HTR-8/SVneo (cell line): ENCODE measurements around the gene SENP5.

Source experiments
- DNase-seq: peaks from one replicate; pipeline ENCODE4 v3.0.0; 2011; ENCODE audit warnings: low spot score, mixed read lengths; ENCODE audit not compliant: insufficient read length
- FAIRE-seq: peaks from 2 replicates; lab custom pipeline; 2011; peaks lifted over from hg19 to GRCh38; lab: Jason Lieb, UNC

The SENP5 gene

GRCh38 chr3:196875258-196875657 is 7.5 kb downstream of the SENP5 start:
- DNase-seq (no peak), FAIRE-seq (no peak)

DNA sequence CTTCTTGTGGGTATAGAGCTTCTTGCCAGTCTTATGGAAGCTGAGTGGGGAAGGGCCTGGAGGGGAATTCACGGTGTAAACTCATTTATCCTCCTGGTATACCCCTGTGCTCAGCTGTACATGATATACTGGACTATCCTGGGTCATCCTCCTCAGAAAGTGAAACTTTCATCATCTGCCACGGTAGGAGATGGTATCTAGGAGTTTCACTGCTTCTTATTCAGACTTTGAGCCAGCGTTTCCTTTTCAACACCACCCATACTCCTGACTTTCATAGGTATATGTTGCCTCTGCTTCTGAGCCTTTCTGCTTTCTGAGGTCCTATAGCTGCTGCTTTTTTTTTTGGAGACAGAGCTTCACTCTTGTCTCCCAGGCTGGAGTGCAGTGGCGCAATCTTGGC is 15.6 kb downstream of the SENP5 start:
- DNase-seq = no peak
- no peak for FAIRE-seq

DNA sequence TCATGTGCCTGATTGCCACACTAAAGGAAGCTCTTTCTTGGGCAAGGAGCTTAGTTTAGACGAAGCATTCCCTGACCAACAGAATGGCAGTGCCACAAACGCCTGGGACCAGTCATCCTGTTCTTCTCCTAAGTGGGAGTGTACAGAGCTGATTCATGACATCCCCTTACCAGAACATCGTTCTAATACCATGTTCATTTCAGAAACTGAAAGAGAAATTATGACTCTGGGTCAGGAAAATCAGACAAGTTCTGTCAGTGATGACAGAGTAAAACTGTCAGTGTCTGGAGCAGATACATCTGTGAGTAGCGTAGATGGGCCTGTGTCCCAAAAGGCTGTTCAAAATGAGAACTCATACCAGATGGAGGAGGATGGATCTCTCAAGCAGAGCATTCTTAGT is 18.4 kb downstream of the SENP5 start:
- DNase-seq (no peak), FAIRE-seq (no peak)

DNA sequence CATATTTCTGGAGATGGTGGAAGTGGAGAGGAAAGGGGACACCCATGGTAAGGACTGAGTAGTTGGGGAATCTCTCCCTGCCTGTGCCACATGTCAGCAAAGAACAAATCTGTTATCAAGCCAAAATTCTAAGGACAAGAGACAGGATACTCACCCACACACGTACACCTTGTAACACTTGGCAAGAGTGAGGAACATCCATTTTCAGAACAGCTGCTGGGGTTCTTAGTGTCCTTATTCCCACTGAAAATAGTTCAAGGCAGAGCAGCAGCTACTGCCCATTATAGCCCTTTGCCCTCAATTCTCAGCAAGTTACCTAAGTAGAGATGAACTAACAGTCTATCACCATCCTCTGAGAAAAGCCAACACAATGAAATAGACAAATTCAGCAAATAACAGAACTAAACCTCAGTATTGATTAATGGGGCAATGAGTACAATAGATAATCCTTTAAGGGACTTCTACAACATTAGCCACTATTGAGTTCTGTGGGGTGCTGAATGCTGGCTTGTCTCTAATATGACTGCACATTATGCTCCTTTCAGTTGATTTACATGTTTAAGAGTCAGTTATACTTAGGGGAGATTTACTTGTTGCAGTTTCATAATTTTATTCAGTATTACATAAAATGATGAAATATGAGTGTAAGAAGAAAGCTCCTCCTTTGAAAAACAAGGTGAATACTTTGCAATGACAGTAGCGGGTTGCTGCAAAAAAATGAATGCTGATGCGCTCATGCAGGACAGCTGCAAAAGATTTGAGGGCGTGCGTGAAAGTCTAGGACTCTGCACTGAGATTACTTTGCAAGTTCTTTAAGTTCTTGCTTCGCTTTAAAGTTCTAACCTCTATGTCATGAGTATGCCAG is 22.4 kb downstream of the SENP5 start:
- FAIRE-seq = no peak
- no peak for DNase-seq

- no peak for FAIRE-seq
- no peak for DNase-seq
Measured at GRCh38 chr3:196894557-196895295, 27.0 kb downstream of the SENP5 start.

- FAIRE-seq = no peak
- no peak for DNase-seq
Measured at GRCh38 chr3:196896229-196896628, 28.5 kb downstream of the SENP5 start.

DNA sequence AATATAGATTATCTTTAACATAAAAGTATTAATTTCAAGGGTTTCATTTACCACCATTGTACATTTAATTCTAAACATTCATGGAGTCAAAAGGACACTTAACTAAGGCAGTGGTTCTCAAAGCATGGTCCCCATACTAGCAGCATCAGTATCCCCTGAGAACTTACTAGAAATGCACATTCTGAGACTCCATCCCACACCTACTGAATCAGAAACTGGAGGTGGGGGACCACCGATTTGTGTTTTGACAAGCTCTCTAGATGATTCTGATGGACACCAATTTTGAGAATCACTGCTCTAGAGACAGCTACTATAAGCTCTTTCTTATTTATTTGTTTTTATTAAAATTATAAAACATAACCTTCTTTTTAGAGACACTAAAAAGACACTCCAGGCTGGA is 34.0 kb downstream of the SENP5 start:
- DNase-seq = no peak
- no peak for FAIRE-seq

GRCh38 chr3:196902296-196902695 is 34.6 kb downstream of the SENP5 start:
- DNase-seq (no peak), FAIRE-seq (no peak)

GRCh38 chr3:196903740-196904139 is 36.0 kb downstream of the SENP5 start:
- no peak for FAIRE-seq
- no peak for DNase-seq

DNA sequence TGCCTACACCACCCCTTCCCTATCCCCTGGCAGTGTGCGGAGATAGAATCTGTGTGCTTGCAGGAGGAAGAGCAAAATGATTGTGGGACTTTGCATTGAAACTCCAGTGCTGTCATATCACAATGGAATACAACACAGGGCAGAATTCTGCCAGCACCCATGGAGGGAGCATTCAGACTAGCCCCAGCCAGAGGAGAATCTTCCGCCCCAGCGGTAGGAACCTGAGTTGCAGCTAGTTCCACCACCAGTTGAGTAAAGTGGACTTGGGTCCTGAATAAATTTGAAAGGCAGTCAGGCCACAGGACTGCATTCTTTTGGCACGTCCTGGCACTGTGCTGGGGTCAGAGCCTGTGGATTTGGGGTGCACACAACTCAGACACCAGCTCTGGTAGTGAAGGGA is 47.1 kb downstream of the SENP5 start:
- FAIRE-seq (no peak), DNase-seq (no peak)

DNA sequence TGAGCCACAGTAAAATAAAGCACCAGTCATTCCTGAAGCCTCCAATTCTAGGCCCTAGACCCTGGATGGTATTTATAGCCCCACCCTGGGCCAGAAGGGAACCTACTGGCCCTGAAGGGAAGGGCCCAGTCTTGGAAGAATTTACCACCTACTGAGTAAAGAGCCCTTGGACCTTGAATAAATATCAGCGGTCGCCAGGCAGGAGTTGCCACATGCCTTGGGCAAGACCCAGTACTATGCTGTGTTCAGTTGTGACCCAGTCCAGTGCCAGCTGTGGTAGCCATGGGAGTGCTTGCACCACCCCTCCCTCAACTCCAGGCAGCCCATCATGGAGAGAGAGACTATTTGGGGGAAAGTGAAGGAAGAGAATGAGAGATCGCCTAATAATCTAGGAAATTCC is 47.7 kb downstream of the SENP5 start:
- DNase-seq = no peak
- no peak for FAIRE-seq

DNA sequence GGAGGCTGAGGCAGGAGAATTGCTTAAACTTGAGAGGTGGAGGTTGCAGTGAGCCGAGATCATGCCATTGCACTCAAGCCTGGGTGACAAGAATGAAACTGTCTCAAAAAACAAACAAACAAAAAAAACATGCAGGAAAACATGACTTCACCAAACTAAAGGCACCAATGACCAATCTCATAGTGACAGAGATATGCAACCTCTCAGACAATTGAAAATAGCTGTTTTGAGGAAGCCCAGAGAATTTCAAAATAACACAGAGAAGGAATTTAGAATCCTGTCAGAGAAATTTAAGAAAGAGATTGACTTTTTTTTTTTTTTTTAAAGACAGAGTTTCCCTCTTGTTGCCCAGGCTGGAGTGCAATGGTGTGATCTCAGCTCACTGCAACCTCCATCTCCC is 48.5 kb downstream of the SENP5 start:
- FAIRE-seq (no peak), DNase-seq (no peak)

GRCh38 chr3:196916995-196917394 is 49.3 kb downstream of the SENP5 start:
- no peak for DNase-seq
- no peak for FAIRE-seq

DNA sequence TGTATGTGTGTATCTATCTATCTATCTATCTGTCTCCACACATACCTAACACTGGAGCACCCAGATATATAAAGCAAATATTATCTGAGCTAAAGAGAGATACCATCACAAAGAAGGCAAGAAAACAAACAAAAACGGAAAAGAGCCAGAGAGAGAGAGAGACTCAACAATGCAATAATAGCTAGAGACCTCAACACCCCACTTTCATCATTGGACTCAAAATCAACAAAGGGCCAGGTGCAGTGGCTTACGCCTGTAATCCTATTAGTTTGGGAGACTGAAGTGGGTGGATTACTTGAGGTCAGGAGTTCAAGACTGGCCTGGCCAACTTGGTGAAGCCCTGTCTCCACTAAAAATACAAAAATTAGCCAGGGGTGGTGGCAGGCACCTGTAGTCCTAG is 51.2 kb downstream of the SENP5 start:
- FAIRE-seq (no peak), DNase-seq (no peak)

DNA sequence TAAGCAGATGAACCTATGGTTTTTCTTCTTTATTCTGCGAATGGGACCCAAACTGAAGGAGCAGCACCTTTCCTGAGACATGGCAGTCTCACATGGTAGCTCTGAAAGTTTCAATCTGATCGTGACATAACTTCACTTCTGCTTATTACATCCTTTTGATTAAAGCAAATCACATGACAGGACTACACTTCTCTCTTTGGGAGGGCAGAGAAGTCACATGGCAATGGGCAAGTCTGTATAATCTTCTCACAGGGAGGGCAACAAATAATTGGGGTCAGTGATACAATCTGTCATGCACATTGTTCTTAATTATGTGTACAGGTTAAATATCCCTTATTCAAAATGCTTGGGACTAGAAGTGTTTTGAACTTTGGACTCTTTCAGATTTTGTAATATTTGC is 53.0 kb downstream of the SENP5 start:
- DNase-seq (no peak), FAIRE-seq (no peak)

GRCh38 chr3:196927571-196928453 is 60.1 kb downstream of the SENP5 start:
- no peak for DNase-seq
- FAIRE-seq = no peak

DNA sequence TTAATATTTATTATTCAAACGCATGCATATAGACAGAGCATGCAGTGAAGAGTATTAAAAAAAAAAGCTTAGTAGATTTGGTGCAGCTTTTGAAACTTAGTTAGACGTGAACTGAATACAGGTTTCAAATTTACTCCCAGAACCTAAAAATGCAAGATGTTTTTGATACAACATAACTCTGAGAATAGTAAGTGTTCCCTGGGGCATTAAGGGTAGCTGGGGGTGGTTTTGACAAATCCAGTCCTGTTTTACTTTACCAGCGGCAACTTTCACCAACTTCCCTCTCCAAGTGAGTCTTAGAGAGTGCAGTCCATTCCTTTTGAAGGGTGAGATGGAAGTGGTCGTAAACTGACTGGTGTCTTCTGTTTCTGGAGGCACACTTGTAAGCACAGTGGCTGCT is 63.4 kb downstream of the SENP5 start:
- no peak for DNase-seq
- no peak for FAIRE-seq

- no peak for DNase-seq
- FAIRE-seq = no peak
Measured at GRCh38 chr3:196931828-196932587, 64.3 kb downstream of the SENP5 start.

DNA sequence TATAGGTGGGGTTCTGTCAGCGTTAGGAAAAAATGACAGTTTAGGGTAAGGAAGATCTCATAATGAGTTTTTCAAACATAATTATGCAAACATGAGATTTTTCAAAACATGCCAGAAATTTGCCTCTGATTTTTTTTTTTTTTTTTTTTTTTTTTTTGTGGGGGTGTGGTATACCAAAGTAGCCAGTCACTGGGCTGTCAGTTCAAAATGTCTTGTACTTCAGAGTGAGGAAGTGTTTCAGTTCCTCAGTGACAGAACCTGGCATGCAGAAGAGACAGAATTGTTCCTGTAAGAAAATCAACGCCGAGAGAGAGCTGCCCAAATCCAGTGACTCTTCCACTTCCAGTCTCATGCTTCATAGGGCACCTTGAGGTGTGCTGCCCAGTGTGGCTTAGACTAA is 64.9 kb downstream of the SENP5 start:
- DNase-seq (no peak), FAIRE-seq (no peak)

DNA sequence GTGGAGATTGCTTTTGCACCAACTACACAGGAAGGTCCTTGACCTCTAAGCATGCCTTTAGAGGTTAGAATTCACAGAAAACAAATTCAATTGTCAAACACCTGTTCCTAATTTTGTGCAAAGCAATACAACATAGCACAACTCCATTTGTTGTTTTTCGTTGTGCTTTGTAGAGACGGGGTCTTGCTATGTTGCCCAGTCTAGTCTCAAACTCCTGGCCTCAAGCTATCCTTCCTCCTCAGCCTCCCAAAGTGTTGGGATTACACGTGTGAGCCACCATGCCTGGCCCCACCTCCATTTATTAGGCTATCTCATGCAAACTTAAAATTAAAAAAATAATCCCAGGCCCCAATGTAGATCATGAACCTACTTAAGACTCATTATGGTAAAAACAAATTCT is 68.6 kb downstream of the SENP5 start:
- DNase-seq = no peak
- FAIRE-seq = no peak
